Measurements from ENCODE around the gene RRP1. TPM values are rescaled to one million over a fixed set of nuclear protein-coding genes. Genes with fewer than 3 reads are reported as not detected.

RRP1 gene
- total and polyA plus RNA-seq, 8 donors: 7.6 to 18.4 (median 12.3) TPM

DNA sequence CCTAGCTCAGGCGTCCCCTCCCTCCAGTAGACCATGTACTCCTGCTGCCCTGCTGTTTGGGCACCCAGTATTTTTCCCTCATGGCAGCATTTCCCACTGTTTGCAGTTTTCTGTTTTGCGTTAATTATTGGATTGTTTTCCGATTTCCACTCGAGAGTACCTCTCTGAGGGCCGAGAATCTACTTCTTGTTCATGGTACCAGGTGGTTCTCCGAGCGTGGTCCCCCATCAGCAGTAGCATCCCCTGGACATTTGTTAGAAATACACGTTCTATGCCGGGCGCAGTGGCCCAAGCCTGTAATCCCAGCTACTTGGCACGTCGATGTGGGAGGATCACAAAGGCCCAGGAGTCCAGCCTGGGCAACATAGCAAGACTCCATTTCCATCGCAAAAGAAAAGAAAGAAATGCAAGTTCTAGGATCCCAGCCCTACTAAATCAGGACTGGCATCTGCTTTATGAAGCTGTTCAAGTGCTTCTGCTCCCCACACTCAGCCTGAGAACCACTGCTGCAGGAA, 690 bp downstream of the RRP1 start:
- WGBS, 2 donors: 7 to 10% methylated on average over 13 of the region's 13 CpGs
- H3K4me3 ChIP-seq: peak overlapping the region; percentile 82 to 95 (median 88)
- peaks cover 6 to 17% (median 7%) of the 10 kb centered on the region in 3 donors for H3K36me3 ChIP-seq
- H3K4me1 ChIP-seq: peaks cover 0 to 15% (median 5%) of the 10 kb centered on the region in 3 donors
- no peaks in the 10 kb centered on the region for H3K27me3 ChIP-seq
- FAIRE-seq (no peak), ATAC-seq (no peak), DNase-seq (peak in 1 of 6 donors; percentile 29)
- intact Hi-C loops (cut with DNase I): no loop called here
- H3K9me3 ChIP-seq: no peaks in the 10 kb centered on the region
- H3K27ac ChIP-seq: peak overlapping the region in 1 of 4 donors; percentile 35
- TF ChIP-seq, protein P1, sequence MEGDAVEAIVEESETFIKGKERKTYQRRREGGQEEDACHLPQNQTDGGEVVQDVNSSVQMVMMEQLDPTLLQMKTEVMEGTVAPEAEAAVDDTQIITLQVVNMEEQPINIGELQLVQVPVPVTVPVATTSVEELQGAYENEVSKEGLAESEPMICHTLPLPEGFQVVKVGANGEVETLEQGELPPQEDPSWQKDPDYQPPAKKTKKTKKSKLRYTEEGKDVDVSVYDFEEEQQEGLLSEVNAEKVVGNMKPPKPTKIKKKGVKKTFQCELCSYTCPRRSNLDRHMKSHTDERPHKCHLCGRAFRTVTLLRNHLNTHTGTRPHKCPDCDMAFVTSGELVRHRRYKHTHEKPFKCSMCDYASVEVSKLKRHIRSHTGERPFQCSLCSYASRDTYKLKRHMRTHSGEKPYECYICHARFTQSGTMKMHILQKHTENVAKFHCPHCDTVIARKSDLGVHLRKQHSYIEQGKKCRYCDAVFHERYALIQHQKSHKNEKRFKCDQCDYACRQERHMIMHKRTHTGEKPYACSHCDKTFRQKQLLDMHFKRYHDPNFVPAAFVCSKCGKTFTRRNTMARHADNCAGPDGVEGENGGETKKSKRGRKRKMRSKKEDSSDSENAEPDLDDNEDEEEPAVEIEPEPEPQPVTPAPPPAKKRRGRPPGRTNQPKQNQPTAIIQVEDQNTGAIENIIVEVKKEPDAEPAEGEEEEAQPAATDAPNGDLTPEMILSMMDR (IDR thresholded peaks at IDR 0.05): no peak

DNA sequence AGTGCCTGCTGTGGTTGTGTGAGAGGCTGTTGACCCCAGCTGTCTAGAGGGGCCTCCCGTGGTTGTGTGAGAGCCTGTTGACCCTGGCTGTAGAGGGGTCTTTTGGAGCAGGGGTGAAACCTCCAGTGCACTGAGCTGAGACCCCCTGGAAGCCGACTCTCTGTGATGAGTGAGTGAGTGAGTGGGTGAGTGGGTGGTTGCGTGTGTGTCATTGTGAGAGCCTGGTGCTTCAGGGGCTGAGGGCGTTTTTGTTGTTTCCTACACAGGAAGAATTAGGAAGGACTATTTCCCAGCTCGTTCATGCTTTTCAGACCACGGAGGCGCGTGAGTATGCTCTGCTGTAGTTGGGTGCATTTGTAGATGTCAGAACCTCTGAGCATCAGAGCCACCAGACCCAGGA, 3.0 kb downstream of the RRP1 start:
- intact Hi-C loops (cut with DNase I): no loop called here
- TF ChIP-seq, protein P1 (IDR thresholded peaks at IDR 0.05): no peak
- H3K36me3 ChIP-seq: peaks cover 6 to 30% (median 7%) of the 10 kb centered on the region in 3 donors
- DNase-seq (no peak), ATAC-seq (no peak), FAIRE-seq (no peak)
- H3K27ac ChIP-seq: no peak overlapping the region
- 86 to 96% methylated on average over 8 of the region's 8 CpGs for WGBS, 2 donors
- no peaks in the 10 kb centered on the region for H3K9me3 ChIP-seq
- H3K4me3 ChIP-seq: no peak overlapping the region
- no peaks in the 10 kb centered on the region for H3K27me3 ChIP-seq
- peaks cover 0 to 15% (median 5%) of the 10 kb centered on the region in 3 donors for H3K4me1 ChIP-seq

DNA sequence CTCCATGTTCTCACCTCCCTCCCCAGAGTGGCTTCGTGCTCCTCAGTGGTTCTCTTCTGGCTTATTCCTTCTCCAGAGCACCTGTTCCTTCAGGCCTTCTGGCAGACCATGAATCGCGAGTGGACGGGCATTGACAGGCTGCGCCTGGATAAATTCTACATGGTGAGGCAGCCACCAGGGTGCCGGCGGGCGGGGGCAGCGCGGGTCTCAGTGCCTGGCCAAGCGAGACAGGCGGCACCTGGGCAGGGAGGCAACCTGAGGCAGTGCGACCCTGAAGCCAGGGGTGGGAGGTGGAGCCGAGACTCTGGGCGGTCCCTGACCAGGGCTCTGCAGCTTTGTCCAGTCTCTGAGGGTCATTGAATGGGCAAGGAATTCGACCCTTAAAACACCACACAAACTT, 3.9 kb downstream of the RRP1 start:
- H3K36me3 ChIP-seq: peaks cover 6 to 38% (median 7%) of the 10 kb centered on the region in 3 donors
- 94% methylated on average over 16 of the region's 16 CpGs for WGBS, 2 donors
- no peaks in the 10 kb centered on the region for H3K9me3 ChIP-seq
- intact Hi-C loops (cut with DNase I): no loop called here
- DNase-seq: no peak
- H3K4me1 ChIP-seq: peaks cover 0 to 15% (median 5%) of the 10 kb centered on the region in 3 donors
- TF ChIP-seq, protein P1 (IDR thresholded peaks at IDR 0.05): no peak
- no peak overlapping the region for H3K4me3 ChIP-seq
- no peaks in the 10 kb centered on the region for H3K27me3 ChIP-seq
- no peak overlapping the region for H3K27ac ChIP-seq
- no peak for ATAC-seq
- FAIRE-seq: no peak

DNA sequence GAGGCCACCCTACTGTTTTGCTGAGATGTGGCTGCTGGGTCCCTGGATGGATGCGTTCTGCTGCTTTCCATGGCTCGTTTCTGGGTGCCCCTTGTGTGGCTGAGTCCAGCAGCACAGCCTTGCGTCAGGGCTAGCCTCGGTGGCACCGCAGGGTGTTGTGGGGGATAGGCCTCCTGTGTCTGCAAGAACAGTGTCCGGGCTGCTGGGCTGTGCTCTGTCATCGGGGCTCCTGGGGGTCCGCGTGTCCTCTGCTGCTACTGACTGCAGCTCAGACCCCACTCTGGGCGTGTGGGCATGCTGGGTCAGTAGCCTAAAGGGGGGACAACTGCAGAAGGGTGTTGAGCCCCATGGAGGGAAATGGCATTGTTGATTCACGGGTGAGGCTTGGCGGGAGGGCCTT, 4.9 kb downstream of the RRP1 start:
- FAIRE-seq: no peak
- H3K9me3 ChIP-seq: no peaks in the 10 kb centered on the region
- no peak overlapping the region for H3K27ac ChIP-seq
- no peak for ATAC-seq
- H3K4me3 ChIP-seq: no peak overlapping the region
- 92 to 93% methylated on average over 12 of the region's 12 CpGs for WGBS, 2 donors
- intact Hi-C loops (cut with DNase I): no loop called here
- no peaks in the 10 kb centered on the region for H3K27me3 ChIP-seq
- H3K36me3 ChIP-seq: peaks cover 6 to 46% (median 7%) of the 10 kb centered on the region in 3 donors
- TF ChIP-seq, protein P1 (IDR thresholded peaks at IDR 0.05): no peak
- peaks cover 0 to 11% (median 5%) of the 10 kb centered on the region in 3 donors for H3K4me1 ChIP-seq
- DNase-seq: no peak

DNA sequence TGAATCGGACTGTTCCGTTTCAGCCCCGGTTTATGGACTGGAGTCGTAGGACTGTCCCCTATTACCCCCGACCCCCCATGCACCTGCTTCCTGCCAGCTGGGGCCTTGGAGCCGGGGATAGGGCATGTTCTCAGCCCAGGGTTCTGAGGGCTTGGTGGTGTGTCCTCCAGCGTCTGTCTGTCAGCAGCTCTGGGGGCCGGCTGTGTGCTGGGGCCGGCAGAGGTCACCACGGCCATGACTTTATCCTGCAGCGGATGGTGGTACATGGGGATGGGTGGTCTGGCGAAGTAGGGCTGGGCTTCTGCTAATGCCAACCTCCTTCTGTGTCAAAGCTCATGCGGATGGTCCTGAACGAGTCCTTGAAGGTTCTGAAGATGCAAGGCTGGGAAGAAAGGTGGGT, 5.5 kb downstream of the RRP1 start:
- Histone ChIP-seq H3K36me3 (peaks cover 6 to 48% (median 7%) of the 10 kb centered on the region in 3 donors), H3K27ac (no peak overlapping the region), H3K4me1 (peaks cover 0 to 11% (median 5%) of the 10 kb centered on the region in 3 donors), H3K27me3 (no peaks in the 10 kb centered on the region), H3K9me3 (no peaks in the 10 kb centered on the region), H3K4me3 (no peak overlapping the region)
- DNase-seq: no peak
- TF ChIP-seq, protein P1 (IDR thresholded peaks at IDR 0.05): no peak
- intact Hi-C loops (cut with DNase I): no loop called here
- 91 to 95% methylated on average over 14 of the region's 14 CpGs for WGBS, 2 donors
- no peak for ATAC-seq
- FAIRE-seq: no peak

Measured in pancreas (tissue), 10 donors.